H9 (cell line): Measurements from ENCODE around the gene DMD. TPM values are rescaled to one million over a fixed set of nuclear protein-coding genes. Genes with fewer than 3 reads are reported as not detected.
"Not testable (repeated sequence)": the region's sequence is repeated elsewhere in the genome, so short reads cannot be mapped to it uniquely, and the experiment has no call there.

Experiments
- DNase-seq: peaks from one replicate; pipeline ENCODE4 v3.0.0-alpha.2; 2017
- H2AFZ ChIP-seq: one replicate; pipeline ENCODE4 v1.6.1; 2013; ENCODE audit warnings: mild to moderate bottlenecking, low read length, control low read depth, moderate library complexity
- H2AK5ac ChIP-seq: 2 replicates; pipeline ENCODE4 v1.6.1; 2013; ENCODE audit warnings: low read length, control low read depth, mixed read lengths; ENCODE audit not compliant: insufficient read length
- H2BK120ac ChIP-seq: one replicate; pipeline ENCODE4 v1.6.1; 2013; ENCODE audit warnings: low read depth, mild to moderate bottlenecking, low read length, control low read depth, inconsistent platforms; ENCODE audit not compliant: poor library complexity, severe bottlenecking
- H2BK12ac ChIP-seq: 2 replicates; pipeline ENCODE4 v1.6.1; 2013; ENCODE audit warnings: low read length, control low read depth, mixed read lengths, low read depth; ENCODE audit not compliant: insufficient read length
- H2BK15ac ChIP-seq: 2 replicates; pipeline ENCODE4 v1.6.1; 2013; ENCODE audit warnings: low read depth, low read length, control low read depth
- H2BK20ac ChIP-seq: one replicate; pipeline ENCODE4 v1.6.1; 2013; ENCODE audit warnings: low read depth, mild to moderate bottlenecking, low read length, control low read depth, inconsistent platforms; ENCODE audit not compliant: poor library complexity, severe bottlenecking
- H2BK5ac ChIP-seq: 2 replicates; pipeline ENCODE4 v1.6.1; 2013; ENCODE audit warnings: low read length, control low read depth, mixed read lengths; ENCODE audit not compliant: insufficient read length
- H3K14ac ChIP-seq: 2 replicates; pipeline ENCODE4 v1.6.1; 2013; ENCODE audit warnings: low read length, control low read depth; ENCODE audit not compliant: insufficient read depth
- H3K18ac ChIP-seq: 2 replicates; pipeline ENCODE4 v1.6.1; 2013; ENCODE audit warnings: low read depth, mild to moderate bottlenecking, mixed read lengths, low read length, control low read depth; ENCODE audit not compliant: insufficient read length
- H3K23ac ChIP-seq: 2 replicates; pipeline ENCODE4 v1.6.1; 2013; ENCODE audit warnings: low read length, control low read depth, mixed read lengths, low read depth; ENCODE audit not compliant: insufficient read length
- H3K23me2 ChIP-seq: 2 replicates; pipeline ENCODE4 v1.6.1; 2013; ENCODE audit warnings: low read depth, mild to moderate bottlenecking, mixed read lengths, low read length, control low read depth; ENCODE audit not compliant: insufficient read length, poor library complexity, severe bottlenecking
- H3K27ac ChIP-seq: 2 replicates; pipeline ENCODE4 v1.5.1; 2013; ENCODE audit warnings: low read length, control low read depth, mixed read lengths, low read depth; ENCODE audit not compliant: insufficient read length
- H3K27me3 ChIP-seq: 2 replicates; pipeline ENCODE4 v1.6.1; 2013; ENCODE audit warnings: low read length, control low read depth, inconsistent platforms; ENCODE audit not compliant: insufficient read depth
- H3K4ac ChIP-seq: 2 replicates; pipeline ENCODE4 v1.6.1; 2013; ENCODE audit warnings: low read depth, mild to moderate bottlenecking, control low read depth, inconsistent platforms, low read length, moderate library complexity
- H3K4me1 ChIP-seq: 2 replicates; pipeline ENCODE4 v1.6.1; 2013; ENCODE audit warnings: low read length, control low read depth, inconsistent platforms; ENCODE audit not compliant: insufficient read depth
- H3K4me2 ChIP-seq: 2 replicates; pipeline ENCODE4 v1.6.1; 2013; ENCODE audit warnings: low read length, control low read depth, mixed read lengths; ENCODE audit not compliant: insufficient read length, insufficient read depth
- H3K56ac ChIP-seq: 2 replicates; pipeline ENCODE4 v1.6.1; 2013; ENCODE audit warnings: low read depth, mild to moderate bottlenecking, mixed read lengths, low read length, control low read depth; ENCODE audit not compliant: insufficient read length
- H3K79me1 ChIP-seq: 2 replicates; pipeline ENCODE4 v1.6.1; 2013; ENCODE audit warnings: low read depth, mild to moderate bottlenecking, moderate library complexity, low read length, control low read depth, inconsistent platforms; ENCODE audit not compliant: insufficient read depth, poor library complexity, severe bottlenecking
- H3K79me2 ChIP-seq: 2 replicates; pipeline ENCODE4 v1.6.1; 2013; ENCODE audit warnings: low read length, control low read depth, inconsistent platforms; ENCODE audit not compliant: insufficient read depth
- H3K9ac ChIP-seq: 2 replicates; pipeline ENCODE4 v1.6.1; 2013; ENCODE audit warnings: low read length, control low read depth, mixed read lengths; ENCODE audit not compliant: insufficient read length; ENCODE audit errors: extremely low read depth
- H3K9me3 ChIP-seq: one replicate; pipeline ENCODE4 v1.6.1; 2013; ENCODE audit warnings: low read depth, low read length, inconsistent platforms; ENCODE audit not compliant: control insufficient read depth
- H3T11ph ChIP-seq: one replicate; pipeline ENCODE4 v1.6.1; 2013; ENCODE audit warnings: mild to moderate bottlenecking, low read length, control low read depth, inconsistent platforms
- H4K20me1 ChIP-seq: one replicate; pipeline ENCODE4 v1.6.1; 2013; ENCODE audit not compliant: control insufficient read depth, insufficient read length, insufficient read depth
- H4K5ac ChIP-seq: 2 replicates; pipeline ENCODE4 v1.6.1; 2013; ENCODE audit warnings: low read depth, mild to moderate bottlenecking, mixed read lengths, low read length, control low read depth; ENCODE audit not compliant: insufficient read length
- H4K8ac ChIP-seq: replicated peaks from 2 replicates; pipeline ENCODE4 v1.6.1; 2013; ENCODE audit warnings: low read length, control low read depth, mixed read lengths, low read depth; ENCODE audit not compliant: insufficient read length
- H4K91ac ChIP-seq: 2 replicates; pipeline ENCODE4 v1.6.1; 2013; ENCODE audit warnings: low read depth, mild to moderate bottlenecking, moderate library complexity, mixed read lengths, low read length, control low read depth; ENCODE audit not compliant: insufficient read length
- H3K27ac Mint-ChIP-seq, 3 experiments: 2 replicates in 2 of 3; 3 replicates in 1 of 3; pipeline ENCODE4 v1.8.0; 2020 to 2021; ENCODE audit warnings: mixed read lengths in 3 of 3, mild to moderate bottlenecking in 1 of 3, moderate library complexity in 1 of 3
- H3K27me3 Mint-ChIP-seq: 2 replicates; pipeline ENCODE4 v1.8.0; 2021; ENCODE audit warnings: low read depth, mild to moderate bottlenecking, moderate library complexity, mixed read lengths
- H3K36me3 Mint-ChIP-seq, 3 experiments: 2 replicates in 2 of 3; 3 replicates in 1 of 3; pipeline ENCODE4 v1.8.0; 2020 to 2021; ENCODE audit warnings: low read depth in 3 of 3, mixed read lengths in 3 of 3; ENCODE audit not compliant: insufficient read depth in 1 of 3
- H3K4me1 Mint-ChIP-seq, 2 experiments: 2 replicates each; pipeline ENCODE4 v1.8.0; 2020; ENCODE audit warnings: mixed read lengths in 2 of 2
- H3K4me3 Mint-ChIP-seq, 2 experiments: 2 replicates in 1 of 2; 3 replicates in 1 of 2; pipeline ENCODE4 v1.8.0; 2020 to 2021; ENCODE audit warnings: mild to moderate bottlenecking in 2 of 2, mixed read lengths in 2 of 2, moderate library complexity in 1 of 2
- H3K9me3 Mint-ChIP-seq, 2 experiments: 2 replicates in 1 of 2; 3 replicates in 1 of 2; pipeline ENCODE4 v1.8.0; 2020; ENCODE audit warnings: mild to moderate bottlenecking in 2 of 2, mixed read lengths in 2 of 2, moderate library complexity in 1 of 2
- WGBS: extraction: QIAGEN DNeasy Blood & Tissue Kit; methylation state at CpG from one replicate; pipeline ENCODE4 v1.1.7; 2013; ENCODE audit warnings: missing lambda C conversion rate, low lambda C conversion rate, mixed read lengths; ENCODE audit not compliant: insufficient read length; ENCODE audit errors: extremely low coverage; 5-methylcytosine and 5-hydroxymethylcytosine counted together
- total RNA-seq: library from RNA; stranded (reverse); gene quantifications from 2 replicates; pipeline ENCODE4 v1.2.1, GENCODE V29; 2021
- TF ChIP-seq, protein P1 (sequence below): fragments of 200-600 bp; sonication (generic); conservative IDR thresholded peaks from 3 replicates; pipeline ENCODE4 v1.8.0; 2021; ENCODE audit warnings: antibody characterized with exemption, mild to moderate bottlenecking

Gene DMD
- total RNA-seq, 1 experiment from 2014 or later, result 3.8 TPM

DNA sequence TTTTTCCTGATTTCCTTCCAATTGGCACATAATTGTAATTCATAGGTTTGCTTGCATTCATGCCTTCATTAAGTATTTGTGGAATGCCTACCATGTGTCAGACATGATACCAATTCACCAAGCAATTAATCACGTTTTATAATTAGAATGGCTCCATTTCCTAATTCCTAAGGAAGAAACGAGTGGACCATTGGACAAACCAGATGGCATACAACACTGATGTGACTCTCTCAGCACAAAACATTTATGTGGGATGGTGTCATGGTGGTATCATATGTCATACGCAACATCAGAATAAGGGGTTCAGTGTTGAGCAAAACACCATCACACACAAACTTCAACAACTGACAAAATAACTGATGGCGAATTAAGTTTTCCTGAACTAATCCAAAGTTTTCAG lies 502.8 kb downstream of the DMD start:
- peaks cover 9 to 10% of the 10 kb centered on the region in 2 experiments for H3K4me1 Mint-ChIP-seq
- no peak overlapping the region for H3K14ac ChIP-seq

DNA sequence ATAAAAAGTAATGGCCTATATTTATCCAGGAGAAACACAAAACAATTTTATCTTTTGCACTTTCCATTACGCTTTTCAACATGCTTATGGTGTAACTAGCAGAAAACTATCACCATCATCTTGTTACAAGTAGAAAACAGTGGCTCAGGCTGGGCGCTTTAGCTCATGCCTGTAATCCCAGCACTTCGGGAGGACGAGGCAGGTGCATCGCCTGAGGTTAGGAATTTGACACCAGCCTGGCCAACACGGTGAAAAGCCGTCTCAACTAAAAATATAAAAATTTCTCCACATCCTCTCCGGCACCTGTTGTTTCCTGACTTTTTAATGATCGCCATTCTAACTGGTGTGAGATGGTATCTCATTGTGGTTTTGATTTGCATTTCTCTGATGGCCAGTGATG lies 506.0 kb downstream of the DMD start:
- H4K91ac ChIP-seq, H2BK20ac ChIP-seq, H4K20me1 ChIP-seq, H3K27ac ChIP-seq, H3K4me1 ChIP-seq, H3K14ac ChIP-seq, H2BK5ac ChIP-seq, H2BK120ac ChIP-seq, H3K4ac ChIP-seq, H4K5ac ChIP-seq, H4K8ac ChIP-seq, H3K27ac Mint-ChIP-seq, H3K4me3 Mint-ChIP-seq, H3K23me2 ChIP-seq, H3K79me1 ChIP-seq, H3K56ac ChIP-seq, H3K4me1 Mint-ChIP-seq, H2AK5ac ChIP-seq, H3K4me2 ChIP-seq, H3K23ac ChIP-seq, DNase-seq, H3K9ac ChIP-seq, H2AFZ ChIP-seq, H3T11ph ChIP-seq, H3K18ac ChIP-seq, H2BK15ac ChIP-seq, H2BK12ac ChIP-seq, H3K79me2 ChIP-seq, H3K36me3 Mint-ChIP-seq, H3K27me3 Mint-ChIP-seq, H3K27me3 ChIP-seq, H3K9me3 ChIP-seq: not testable (repeated sequence)
- WGBS, result no CpG with 5 or more reads among the region's 9 CpGs
- H3K9me3 Mint-ChIP-seq, result peaks cover 0 to 13% of the 10 kb centered on the region in 2 experiments; a peak in 3 of 5 replicates

More for the DNA sequence above, 502.8 kb downstream of the DMD start:
- Mint-ChIP-seq H3K27me3 (no peaks in the 10 kb centered on the region), H3K9me3 (peaks cover 0 to 2% of the 10 kb centered on the region in 2 experiments; a peak in 3 of 5 replicates), H3K4me3 (no peak overlapping the region), H3K27ac (no peak overlapping the region), H3K36me3 (no peaks in the 10 kb centered on the region)
- Histone ChIP-seq H4K91ac (no peak overlapping the region), H4K8ac (no peak overlapping the region), H2AFZ (no peak overlapping the region), H2BK20ac (no peak overlapping the region), H2AK5ac (no peak overlapping the region), H2BK12ac (no peak overlapping the region), H3K23me2 (no peaks in the 10 kb centered on the region), H3K9me3 (no peaks in the 10 kb centered on the region), H3K23ac (no peak overlapping the region), H4K20me1 (no peaks in the 10 kb centered on the region), H3K4me2 (no peak overlapping the region), H3K27ac (no peak overlapping the region), H3K4ac (no peak overlapping the region), H2BK120ac (no peak overlapping the region), H2BK5ac (no peak overlapping the region), H3K79me2 (no peaks in the 10 kb centered on the region), H4K5ac (no peak overlapping the region), H3K4me1 (no peaks in the 10 kb centered on the region; the same call in 1 of the 2 replicates), H3T11ph (no peak overlapping the region), H3K18ac (no peak overlapping the region), H2BK15ac (no peak overlapping the region), H3K56ac (no peak overlapping the region), H3K27me3 (no peaks in the 10 kb centered on the region), H3K79me1 (no peaks in the 10 kb centered on the region), H3K9ac (no peak overlapping the region)
- DNase-seq, result no peak
- TF ChIP-seq, protein P1, sequence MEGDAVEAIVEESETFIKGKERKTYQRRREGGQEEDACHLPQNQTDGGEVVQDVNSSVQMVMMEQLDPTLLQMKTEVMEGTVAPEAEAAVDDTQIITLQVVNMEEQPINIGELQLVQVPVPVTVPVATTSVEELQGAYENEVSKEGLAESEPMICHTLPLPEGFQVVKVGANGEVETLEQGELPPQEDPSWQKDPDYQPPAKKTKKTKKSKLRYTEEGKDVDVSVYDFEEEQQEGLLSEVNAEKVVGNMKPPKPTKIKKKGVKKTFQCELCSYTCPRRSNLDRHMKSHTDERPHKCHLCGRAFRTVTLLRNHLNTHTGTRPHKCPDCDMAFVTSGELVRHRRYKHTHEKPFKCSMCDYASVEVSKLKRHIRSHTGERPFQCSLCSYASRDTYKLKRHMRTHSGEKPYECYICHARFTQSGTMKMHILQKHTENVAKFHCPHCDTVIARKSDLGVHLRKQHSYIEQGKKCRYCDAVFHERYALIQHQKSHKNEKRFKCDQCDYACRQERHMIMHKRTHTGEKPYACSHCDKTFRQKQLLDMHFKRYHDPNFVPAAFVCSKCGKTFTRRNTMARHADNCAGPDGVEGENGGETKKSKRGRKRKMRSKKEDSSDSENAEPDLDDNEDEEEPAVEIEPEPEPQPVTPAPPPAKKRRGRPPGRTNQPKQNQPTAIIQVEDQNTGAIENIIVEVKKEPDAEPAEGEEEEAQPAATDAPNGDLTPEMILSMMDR, result no peak
- no CpG with 5 or more reads among the region's 4 CpGs for WGBS
